Sigmoid colon (tissue), 4 donors: Measurements from ENCODE around the gene MAP1B.

Source experiments
- EP300 ChIP-seq, 4 donors: sonication (generic); formaldehyde crosslinking; IDR thresholded peaks; one replicate each; pipeline ENCODE4 v1.6.1; 2017; ENCODE audit warnings: antibody characterized with exemption in 4 of 4
- POLR2A ChIP-seq, 2 donors: fragments of 450-650 bp; IDR thresholded peaks; one replicate each; pipeline ENCODE4 v1.6.1; 2016; ENCODE audit warnings: antibody characterized with exemption in 2 of 2, mild to moderate bottlenecking in 2 of 2, moderate library complexity in 2 of 2
- POLR2AphosphoS5 ChIP-seq, 4 donors: sonication (generic); formaldehyde crosslinking; IDR thresholded peaks; one replicate each; pipeline ENCODE4 v1.6.1; 2017; ENCODE audit warnings: antibody characterized with exemption in 4 of 4
- TF ChIP-seq, protein P1 (sequence below), 4 experiments: fragments of 450-650 bp in 3 of 4; fragments of 200-600 bp in 1 of 4; IDR thresholded peaks; one replicate each; pipeline ENCODE4 v1.5.1; 2016 to 2019; ENCODE audit warnings: antibody characterized with exemption in 4 of 4, mild to moderate bottlenecking in 3 of 4, moderate library complexity in 2 of 4

DNA sequence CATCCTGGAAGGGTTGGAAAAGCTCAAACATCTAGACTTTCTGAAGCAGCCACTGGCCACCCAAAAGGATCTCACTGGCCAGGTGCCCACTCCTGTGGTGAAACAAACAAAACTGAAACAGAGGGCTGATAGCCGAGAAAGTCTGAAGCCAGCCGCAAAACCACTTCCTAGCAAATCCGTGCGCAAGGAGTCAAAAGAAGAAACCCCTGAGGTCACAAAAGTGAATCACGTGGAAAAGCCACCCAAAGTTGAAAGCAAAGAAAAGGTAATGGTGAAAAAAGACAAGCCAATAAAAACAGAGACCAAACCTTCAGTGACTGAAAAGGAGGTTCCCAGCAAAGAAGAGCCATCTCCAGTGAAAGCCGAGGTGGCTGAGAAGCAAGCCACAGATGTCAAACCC, 87.6 kb downstream of the MAP1B start:
- TF ChIP-seq, protein P1, sequence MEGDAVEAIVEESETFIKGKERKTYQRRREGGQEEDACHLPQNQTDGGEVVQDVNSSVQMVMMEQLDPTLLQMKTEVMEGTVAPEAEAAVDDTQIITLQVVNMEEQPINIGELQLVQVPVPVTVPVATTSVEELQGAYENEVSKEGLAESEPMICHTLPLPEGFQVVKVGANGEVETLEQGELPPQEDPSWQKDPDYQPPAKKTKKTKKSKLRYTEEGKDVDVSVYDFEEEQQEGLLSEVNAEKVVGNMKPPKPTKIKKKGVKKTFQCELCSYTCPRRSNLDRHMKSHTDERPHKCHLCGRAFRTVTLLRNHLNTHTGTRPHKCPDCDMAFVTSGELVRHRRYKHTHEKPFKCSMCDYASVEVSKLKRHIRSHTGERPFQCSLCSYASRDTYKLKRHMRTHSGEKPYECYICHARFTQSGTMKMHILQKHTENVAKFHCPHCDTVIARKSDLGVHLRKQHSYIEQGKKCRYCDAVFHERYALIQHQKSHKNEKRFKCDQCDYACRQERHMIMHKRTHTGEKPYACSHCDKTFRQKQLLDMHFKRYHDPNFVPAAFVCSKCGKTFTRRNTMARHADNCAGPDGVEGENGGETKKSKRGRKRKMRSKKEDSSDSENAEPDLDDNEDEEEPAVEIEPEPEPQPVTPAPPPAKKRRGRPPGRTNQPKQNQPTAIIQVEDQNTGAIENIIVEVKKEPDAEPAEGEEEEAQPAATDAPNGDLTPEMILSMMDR (IDR thresholded peaks at IDR 0.05) = no peak
- no peak for TF ChIP-seq EP300 (IDR thresholded peaks at IDR 0.05)
- TF ChIP-seq POLR2A (IDR thresholded peaks at IDR 0.05) = no peak
- no peak for TF ChIP-seq POLR2AphosphoS5 (IDR thresholded peaks at IDR 0.05)
